NCI-H2227 treated with DMSO at 0.1 percent for 48 hours (cell line): Measurements from ENCODE around the gene ARF3.

Experiments
- DNase-seq: peaks from one replicate; lab custom pipeline; 2025; lab: John Stamatoyannopoulos, UW

ARF3 gene

DNA sequence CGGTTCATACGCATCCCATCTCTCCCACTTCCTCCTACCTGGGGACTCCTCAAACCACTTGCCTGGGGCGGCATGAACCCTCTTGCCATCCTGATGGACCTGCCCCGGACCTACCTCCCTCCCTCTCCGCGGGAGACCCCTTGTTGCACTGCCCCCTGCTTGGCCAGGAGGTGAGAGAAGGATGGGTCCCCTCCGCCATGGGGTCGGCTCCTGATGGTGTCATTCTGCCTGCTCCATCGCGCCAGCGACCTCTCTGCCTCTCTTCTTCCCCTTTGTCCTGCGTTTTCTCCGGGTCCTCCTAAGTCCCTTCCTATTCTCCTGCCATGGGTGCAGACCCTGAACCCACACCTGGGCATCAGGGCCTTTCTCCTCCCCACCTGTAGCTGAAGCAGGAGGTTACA lies 24.5 kb upstream of the ARF3 start:
- no peak for DNase-seq

DNA sequence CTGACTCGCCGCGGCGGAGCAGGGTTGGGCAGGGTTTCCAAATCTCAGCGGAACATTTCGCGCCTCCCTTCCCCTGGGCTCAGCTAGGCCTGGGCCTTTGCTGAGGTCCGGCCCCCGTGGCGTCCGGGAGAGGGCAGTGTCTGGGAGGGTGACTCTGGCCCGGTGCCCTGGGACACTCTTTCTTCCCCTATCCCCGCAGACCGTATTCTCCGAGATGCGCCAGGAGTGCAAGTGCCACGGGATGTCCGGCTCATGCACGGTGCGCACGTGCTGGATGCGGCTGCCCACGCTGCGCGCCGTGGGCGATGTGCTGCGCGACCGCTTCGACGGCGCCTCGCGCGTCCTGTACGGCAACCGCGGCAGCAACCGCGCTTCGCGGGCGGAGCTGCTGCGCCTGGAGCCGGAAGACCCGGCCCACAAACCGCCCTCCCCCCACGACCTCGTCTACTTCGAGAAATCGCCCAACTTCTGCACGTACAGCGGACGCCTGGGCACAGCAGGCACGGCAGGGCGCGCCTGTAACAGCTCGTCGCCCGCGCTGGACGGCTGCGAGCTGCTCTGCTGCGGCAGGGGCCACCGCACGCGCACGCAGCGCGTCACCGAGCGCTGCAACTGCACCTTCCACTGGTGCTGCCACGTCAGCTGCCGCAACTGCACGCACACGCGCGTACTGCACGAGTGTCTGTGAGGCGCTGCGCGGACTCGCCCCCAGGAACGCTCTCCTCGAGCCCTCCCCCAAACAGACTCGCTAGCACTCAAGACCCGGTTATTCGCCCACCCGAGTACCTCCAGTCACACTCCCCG lies 23.9 kb upstream of the ARF3 start:
- no peak for DNase-seq

DNA sequence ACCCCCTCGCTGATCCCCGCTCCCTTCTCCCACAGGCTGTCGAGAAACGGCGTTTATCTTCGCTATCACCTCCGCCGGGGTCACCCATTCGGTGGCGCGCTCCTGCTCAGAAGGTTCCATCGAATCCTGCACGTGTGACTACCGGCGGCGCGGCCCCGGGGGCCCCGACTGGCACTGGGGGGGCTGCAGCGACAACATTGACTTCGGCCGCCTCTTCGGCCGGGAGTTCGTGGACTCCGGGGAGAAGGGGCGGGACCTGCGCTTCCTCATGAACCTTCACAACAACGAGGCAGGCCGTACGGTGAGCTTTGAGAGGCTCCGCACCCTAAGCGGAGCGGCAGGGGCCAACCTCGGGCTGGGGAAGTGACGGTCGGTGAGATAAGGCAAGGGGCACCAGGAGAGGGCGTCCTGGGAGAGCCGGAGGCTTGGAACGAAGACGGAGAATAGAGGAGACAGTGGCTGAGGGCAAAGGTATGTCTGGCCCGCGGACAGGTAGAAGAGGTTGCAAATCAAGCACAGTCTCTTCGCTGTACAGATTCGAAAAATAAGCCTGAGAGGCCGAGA lies 23.2 kb upstream of the ARF3 start:
- no peak for DNase-seq

DNA sequence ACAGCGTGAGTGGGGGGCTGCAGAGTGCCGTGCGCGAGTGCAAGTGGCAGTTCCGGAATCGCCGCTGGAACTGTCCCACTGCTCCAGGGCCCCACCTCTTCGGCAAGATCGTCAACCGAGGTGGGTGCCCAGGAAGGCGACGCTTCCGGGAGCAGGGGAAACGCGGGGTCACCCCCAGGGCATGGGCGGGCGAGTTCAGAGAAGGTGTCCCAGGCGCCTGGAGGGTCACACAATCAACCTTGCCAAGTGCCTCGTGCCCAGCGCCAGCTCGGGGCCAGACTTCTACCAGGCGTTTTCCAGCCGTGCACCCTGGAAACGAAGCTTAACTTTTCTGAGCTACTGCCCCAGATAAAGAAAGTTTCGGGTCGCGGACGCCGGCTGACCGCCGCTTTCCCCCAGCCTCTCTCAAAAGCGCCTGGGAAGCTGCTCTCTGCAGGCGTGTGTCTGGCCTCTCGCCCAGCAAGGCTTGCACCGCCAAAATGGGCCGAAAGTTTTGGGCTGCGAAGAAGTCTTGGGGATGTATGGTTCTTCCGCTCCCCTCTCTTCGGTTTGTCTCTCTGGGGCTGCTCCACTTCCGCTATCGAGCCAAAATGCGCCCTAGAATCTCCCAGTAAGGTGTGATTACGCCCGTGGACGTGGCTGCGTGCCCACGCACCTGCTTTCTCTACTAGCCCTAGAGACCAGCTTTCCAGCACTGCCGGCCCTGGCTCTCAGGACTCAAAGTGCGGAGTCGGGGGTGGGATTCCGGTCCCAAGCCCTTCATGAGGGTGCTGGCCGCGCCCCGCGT lies 22.5 kb upstream of the ARF3 start:
- DNase-seq = no peak

DNA sequence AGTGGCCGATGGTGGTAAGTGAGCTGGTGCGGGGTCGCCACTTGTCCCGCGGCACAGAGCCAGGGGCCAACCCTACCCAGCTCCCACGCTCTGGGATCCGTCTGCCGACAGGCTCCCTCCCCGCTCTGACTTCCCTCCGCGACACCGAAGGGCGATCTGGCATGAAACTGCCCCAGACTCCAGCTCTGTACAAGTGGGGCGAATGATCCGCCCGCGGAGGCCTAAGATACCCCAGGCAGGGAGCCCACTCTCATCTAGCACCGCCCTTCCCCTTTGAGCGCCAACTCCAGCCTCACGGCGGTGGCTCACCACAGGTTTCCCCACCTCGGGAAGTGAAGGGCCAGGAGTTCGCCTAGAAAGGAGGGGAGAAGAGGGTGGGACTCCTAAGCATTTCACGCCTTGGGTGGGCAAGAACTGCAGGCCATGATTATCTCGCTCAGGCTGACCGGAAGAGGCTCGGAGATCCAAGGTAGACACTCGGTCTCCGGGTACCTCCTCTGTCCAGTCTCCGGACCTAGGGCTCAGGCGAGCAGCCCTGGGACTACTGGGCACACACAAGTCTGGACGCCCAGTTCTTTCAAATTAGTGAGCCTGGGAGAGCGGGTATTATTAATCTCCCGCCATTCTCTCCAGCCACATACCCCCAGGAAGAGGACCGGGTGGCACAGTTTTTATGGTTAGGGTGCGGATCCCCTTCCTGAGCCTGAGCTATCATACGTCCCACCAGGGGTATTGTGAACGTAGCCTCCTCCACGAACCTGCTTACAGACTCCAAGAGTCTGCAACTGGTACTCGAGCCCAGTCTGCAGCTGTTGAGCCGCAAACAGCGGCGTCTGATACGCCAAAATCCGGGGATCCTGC lies 21.7 kb upstream of the ARF3 start:
- no peak for DNase-seq

DNA sequence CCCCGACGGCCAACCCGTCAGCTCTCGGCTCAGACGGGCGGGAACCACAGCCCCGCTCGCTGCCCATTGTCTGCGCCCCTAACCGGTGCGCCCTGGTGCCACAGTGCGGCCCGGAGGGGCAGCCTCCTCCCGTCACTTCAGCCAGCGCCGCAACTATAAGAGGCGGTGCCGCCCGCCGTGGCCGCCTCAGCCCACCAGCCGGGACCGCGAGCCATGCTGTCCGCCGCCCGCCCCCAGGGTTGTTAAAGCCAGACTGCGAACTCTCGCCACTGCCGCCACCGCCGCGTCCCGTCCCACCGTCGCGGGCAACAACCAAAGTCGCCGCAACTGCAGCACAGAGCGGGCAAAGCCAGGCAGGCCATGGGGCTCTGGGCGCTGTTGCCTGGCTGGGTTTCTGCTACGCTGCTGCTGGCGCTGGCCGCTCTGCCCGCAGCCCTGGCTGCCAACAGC lies 21.0 kb upstream of the ARF3 start, which contains the start of gene WNT1:
WNT1 (plus strand) TSS at position 32 of the 450 bp plus-strand sequence; CDS start at position 361, 329 bp downstream.
- no peak for DNase-seq

DNA sequence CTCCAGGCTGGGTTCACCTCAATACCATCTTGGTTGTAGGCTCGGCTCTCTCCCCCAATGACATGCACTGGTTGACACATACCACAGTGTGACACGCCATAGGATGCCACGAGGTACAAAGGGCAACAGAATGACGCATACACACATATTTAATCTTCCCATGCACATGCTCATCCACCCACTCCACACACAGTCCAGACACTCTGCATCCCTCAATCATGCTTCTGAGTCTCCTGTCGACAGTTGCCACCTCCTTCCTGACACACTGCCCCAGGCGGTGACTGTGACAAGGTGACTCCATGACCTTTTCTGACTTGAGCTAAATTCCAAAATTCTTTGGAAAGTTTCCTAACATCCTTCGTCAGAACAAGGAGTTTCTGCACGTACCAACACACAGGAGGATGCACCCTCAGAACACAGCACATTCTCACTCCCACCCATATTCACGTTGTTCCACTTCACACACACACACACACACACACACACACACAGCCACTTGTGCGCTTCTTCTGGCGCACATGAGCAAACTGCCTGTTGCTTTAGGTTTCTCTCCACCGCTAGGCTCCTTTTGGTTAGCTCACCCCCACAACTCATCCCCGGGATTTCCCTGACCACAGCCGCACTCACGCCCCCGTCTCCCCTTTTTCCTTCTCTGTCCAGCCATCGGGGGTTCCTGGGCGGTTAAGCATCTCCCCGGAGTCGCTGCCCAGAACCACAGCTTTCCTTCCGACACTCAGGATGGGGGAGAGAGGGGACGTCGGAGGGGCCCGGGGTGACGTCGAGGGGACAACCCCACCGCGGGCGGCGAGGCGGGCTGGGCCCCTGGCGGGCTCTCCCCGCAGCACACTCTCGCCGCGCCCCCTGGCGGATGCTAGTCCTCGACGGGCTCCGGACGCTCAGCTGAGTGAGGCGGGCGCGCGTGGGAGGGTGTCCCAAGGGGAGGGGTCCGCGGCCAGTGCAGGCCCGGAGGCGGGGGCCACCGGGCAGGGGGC lies 20.3 kb upstream of the ARF3 start:
- no peak for DNase-seq

DNA sequence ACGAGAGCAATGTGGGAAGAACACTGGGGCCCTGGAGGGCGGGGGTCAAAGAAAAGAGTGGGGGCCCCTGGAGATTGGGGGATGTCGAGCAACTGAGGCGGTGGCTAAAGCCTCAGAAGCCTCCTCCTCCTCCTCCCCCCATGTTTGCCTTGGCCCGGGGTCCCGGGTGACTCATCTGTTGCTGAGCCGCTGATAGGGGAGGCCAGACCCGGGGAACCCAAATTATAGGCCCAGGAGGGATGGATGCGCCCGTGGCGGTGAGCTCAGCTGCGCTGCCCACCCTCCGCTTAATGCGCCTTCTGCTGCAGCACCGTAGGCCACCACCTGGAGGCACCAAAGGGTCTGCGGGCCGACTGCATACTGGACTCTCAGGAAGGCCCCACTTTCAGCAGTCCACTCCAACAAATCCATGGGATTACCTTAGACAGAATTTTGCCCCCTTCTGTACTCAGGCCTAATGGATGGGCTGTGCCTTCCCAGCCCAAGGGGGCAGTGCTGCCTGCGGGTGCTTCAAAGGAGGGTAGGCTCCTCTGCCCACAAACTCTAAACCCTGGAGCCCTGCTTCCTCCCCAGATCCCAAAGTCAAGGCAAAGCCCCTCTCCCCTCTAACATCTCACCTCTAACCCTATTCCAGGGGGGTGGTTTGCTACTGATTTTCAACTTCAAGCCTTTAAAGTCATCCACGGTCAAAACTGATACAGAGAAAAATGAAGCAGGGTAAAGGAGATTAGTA lies 16.8 kb upstream of the ARF3 start:
- no peak for DNase-seq

DNA sequence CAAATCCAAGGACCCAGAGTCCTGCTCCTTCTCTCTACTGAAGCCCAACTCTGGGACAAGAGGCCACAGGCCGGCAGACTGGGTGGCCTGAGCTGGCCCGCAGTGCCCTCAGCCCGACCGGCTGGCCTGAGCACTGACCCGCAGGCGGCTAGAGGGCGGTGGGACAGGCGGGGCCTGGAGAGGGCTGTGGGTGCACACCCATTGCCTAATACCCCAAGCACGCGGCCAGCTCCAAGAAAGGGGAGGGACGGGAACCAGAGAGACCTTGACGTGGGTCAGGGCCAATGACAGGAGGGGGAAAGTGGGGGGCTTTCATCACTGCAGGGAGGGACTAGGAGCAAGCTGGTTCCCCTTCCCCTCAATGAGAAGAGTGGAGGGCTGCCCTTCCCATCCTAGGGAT lies 16.2 kb upstream of the ARF3 start:
- no peak for DNase-seq

DNA sequence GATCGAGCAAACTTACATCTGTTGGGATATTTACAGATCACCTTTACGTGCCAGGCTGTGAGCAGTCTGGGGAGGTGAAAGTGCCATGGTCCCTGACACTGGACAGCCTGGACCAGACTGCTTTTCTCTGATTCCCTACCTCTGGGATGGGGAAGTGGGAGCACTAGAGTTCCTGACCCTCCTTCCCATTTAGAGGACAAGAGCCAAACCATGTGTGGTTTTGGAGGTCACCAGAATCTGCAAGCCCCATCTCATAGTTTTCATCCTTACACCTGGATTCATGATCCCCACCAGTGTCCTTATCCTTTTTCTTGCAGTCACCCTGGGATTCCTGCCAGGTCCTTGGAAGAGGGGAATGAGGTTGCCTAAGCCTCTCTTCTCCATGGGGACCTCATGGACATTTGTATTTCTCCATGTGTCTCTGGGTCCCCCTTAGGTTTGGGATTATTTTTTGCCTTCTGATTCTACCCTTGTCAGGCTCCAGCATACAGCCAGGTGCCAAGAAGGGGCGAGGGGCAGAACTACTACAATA lies 15.7 kb upstream of the ARF3 start:
- DNase-seq = no peak

DNA sequence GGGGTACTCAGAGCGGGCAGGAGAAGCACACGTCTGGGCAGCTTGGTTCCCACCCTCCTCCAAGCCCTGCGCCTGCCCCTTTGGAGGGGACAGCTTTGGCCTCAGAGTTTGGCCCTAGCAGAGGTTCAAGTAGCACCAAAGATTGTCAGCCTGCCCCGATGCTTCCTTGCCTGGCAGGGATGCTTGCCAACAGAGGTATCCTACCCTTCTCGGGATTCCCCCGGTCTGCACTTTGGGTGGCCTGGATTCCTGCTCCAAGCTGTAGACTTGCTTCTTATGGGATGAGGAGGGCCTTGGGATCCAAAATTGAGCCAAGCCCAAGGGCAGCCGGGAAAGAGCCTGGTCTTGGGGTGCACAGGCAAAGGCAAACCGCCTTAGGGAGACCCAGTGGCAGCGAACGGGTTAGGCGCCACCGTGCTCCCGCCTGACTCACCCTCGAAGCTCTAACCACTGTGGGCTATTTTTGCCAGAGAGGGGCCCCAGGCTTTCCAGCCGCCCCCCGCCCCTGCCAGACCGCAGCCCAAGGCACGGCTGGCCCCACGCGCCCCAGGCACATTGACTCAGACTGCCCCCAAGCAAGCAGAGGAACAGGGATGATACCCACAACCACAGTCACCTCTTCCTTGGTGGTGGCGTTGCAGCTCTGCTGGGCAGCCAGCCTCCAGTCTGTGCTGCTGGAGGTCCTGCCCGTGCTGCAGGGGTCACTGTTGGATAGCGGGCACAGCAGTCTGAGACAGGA lies 15.1 kb upstream of the ARF3 start:
- no peak for DNase-seq

DNA sequence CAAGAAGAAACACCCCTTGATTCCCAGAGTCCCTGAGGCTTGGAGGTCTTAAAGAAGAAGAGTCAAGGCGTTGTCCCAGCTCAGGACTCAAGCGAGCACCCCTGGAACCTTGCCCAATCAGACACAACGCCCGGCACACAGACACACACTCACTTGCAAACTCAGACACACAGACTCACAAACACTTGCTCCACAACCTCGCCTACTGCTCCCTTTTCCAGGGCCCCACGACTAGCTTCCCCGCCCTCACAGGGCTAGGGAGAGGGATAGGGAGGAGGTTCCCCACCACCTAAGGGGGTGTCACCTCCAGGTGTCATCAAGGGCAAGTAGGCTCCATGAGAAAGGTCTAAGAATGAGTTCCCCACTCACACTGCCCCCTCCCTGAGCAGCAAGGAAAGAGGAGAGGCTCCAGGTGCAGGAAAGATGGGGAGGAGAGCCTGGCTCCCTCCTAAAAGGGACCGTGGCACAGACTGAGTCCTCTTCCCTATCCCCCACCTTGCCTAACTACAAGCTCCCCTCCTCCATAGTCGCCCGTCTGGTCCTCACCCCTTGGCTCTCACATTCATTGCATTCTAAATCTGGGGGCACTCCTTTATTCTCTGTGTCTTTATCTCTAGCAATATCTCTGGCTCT lies 13.5 kb upstream of the ARF3 start:
- no peak for DNase-seq

DNA sequence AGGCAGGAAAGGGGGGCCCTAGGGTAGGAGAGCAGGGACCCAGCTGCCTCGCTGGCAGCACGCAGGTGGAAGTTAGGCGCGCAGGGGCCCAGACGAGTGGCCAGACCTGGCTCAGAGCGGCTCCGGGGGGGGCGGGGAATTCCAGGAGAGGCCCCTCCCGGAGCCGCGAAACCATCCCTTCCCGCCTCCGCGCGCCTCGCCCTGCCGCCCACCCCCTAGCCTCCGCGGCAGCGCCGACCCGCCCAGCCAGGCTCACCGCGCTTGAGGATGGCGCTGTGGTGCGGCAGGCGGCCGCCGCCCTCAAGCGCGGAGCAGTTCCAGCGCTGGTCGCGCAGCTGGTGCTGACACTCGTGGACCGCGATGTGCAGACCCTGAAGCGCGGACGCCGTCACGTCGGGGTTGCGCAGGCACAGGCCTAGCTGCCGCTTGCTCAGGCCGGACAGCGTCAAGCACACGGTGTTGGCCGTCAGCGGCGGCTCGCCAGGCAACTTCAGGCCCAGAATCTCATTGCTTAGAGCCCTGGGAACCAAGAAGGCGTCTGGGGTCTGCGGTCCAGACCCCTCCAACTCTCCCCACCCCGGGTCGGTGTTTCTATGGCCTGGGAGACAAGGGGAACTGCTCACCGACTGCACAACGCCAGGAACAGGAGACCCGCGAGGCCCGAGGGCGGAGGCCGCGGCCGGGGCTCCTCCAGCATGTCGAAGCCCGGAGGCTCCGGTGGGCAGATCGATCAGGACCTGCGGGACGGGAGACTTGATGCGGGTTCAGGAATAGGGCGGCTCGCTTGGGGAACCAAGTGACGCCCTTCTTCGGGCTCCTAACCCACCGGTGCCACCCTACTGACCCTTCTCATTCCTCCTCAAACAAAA lies 12.8 kb upstream of the ARF3 start:
- no peak for DNase-seq

DNA sequence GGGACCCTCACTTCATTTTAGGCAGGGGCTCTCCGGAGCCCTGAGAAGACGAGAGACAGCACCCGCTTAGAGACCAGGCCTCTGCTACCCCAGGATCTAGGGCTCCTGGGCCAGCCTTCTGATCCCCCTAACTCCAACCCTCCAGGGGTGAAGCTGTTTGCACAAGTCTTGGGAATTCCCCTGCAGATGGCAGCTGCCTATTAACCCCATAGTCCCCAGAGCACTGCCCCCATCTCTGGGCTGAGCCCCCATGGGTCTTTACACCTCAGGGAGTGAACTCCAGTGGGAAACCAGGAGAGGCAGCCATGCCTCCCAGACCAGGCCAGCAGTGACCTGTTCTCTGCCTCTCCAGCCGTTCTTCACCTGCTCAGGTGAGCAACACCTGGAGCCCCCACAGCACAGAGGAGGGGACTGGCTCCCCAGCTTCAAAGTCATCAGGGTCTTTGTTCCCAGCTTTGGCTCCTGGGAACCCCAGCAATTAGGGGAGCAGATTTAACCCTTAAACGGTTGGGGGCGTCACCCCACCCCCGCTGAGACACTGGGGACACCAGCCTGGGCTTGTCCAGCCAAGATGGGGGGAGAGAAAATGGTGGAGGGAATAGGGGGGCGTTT lies 12.0 kb upstream of the ARF3 start:
- no peak for DNase-seq

DNA sequence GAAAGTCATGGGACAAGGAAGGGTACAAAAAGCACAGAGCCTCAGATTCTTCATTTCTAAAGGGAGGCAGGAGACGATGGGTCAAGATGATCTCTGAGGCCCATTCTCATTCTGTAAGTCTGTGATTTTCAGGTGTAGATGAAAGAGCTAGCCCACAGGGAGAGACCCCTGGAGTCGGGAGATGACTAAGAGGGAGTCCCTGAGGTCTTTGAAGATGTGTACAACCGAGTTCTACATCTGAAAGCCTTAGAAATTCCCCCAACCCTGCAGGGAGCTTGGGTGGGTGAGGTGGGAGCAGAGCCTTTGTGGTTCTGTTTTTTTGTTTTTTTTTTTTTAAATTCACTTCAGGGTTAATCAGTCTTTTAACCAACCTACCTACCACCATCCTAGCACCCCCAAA lies 11.2 kb upstream of the ARF3 start:
- no peak for DNase-seq

DNA sequence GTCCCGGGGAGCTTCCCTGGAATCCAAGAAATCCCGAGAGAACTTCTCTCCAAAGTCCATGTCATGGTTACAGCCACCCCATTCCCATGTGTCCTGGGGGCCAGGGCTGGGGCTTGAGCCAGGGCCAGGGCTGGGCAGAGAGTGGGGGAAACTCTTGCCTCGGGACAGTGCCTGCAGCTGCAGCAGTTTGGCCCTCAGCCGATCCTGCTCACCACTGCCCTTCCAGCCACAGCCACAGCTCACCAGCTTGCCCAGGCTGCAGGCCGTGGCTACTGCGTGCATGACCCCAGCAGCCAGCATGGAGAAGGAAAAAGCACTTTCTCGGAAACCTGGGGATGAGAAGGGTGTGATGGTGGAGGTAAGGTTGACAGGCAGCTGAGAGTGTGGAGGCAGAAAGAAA lies 10.7 kb upstream of the ARF3 start:
- DNase-seq = no peak
